ENCODE data around the gene PRTN3.
A peak's percentile ranks its signal among the peaks of the same experiment; 100 is the strongest.
"Not testable (repeated sequence)": the region's sequence is repeated elsewhere in the genome, so short reads cannot be mapped to it uniquely, and the experiment has no call there.

PRTN3 gene

GRCh38 chr19:848386-848921 is 7.7 kb downstream of the PRTN3 start:
- no peak for DNase-seq (ENCODE audit: low spot score)

- not testable (repeated sequence) for DNase-seq (ENCODE audit: low spot score)
Measured at GRCh38 chr19:849195-849594, 8.4 kb downstream of the PRTN3 start.

GRCh38 chr19:850221-850978 is 9.6 kb downstream of the PRTN3 start:
- no peak for DNase-seq (ENCODE audit: low spot score)

GRCh38 chr19:850979-851335 is 10.2 kb downstream of the PRTN3 start:
- DNase-seq (ENCODE audit: low spot score), result no peak

- DNase-seq (ENCODE audit: low spot score), result no peak
Measured at GRCh38 chr19:852136-853013, 11.6 kb downstream of the PRTN3 start, which contains the start of gene ELANE. Gene ELANE (plus strand): TSS chr19:852303. CDS start chr19:852329, 26 bp downstream.

- DNase-seq (ENCODE audit: low spot score), result no peak
Measured at GRCh38 chr19:853014-853585, 12.3 kb downstream of the PRTN3 start.

GRCh38 chr19:853614-854220 is 12.9 kb downstream of the PRTN3 start:
- not testable (repeated sequence) for DNase-seq (ENCODE audit: low spot score)

GRCh38 chr19:854549-854948 is 13.8 kb downstream of the PRTN3 start:
- no peak for DNase-seq (ENCODE audit: low spot score)

GRCh38 chr19:855142-855541 is 14.3 kb downstream of the PRTN3 start:
- DNase-seq (ENCODE audit: low spot score), result no peak

GRCh38 chr19:855566-856120 is 14.8 kb downstream of the PRTN3 start:
- no peak for DNase-seq (ENCODE audit: low spot score)

GRCh38 chr19:858284-858683 is 17.5 kb downstream of the PRTN3 start:
- no peak for DNase-seq (ENCODE audit: low spot score)

- no peak for DNase-seq (ENCODE audit: low spot score)
Measured at GRCh38 chr19:858868-859843, 18.4 kb downstream of the PRTN3 start, which contains the start of gene CFD. Gene CFD (plus strand): TSS chr19:859664. CDS start chr19:859690, 26 bp downstream.

GRCh38 chr19:861141-861755 is 20.4 kb downstream of the PRTN3 start:
- no peak for DNase-seq (ENCODE audit: low spot score)

GRCh38 chr19:861756-862580 is 21.2 kb downstream of the PRTN3 start:
- peak; percentile 65 for DNase-seq (ENCODE audit: low spot score)

- peak; percentile 74 for DNase-seq (ENCODE audit: low spot score)
Measured at GRCh38 chr19:862581-863314, 21.9 kb downstream of the PRTN3 start.

- DNase-seq (ENCODE audit: low spot score), result no peak
Measured at GRCh38 chr19:863315-863620, 22.5 kb downstream of the PRTN3 start.

GRCh38 chr19:866769-867300 is 26.0 kb downstream of the PRTN3 start:
- DNase-seq (ENCODE audit: low spot score), result no peak

GRCh38 chr19:867301-867793 is 26.5 kb downstream of the PRTN3 start:
- no peak for DNase-seq (ENCODE audit: low spot score)
